ENCODE measurements around the gene NRDE2.
A peak's percentile ranks its signal among the peaks of the same experiment; 100 is the strongest.
"Not testable (repeated sequence)": the region's sequence is repeated elsewhere in the genome, so short reads cannot be mapped to it uniquely, and the experiment has no call there.

The NRDE2 gene

GRCh38 chr14:90272523-90272922 lies 59.2 kb downstream of the NRDE2 start:
- Histone ChIP-seq H3K27me3 (ENCODE audit: control insufficient read depth, insufficient read depth, low read length) (no peaks in the 10 kb centered on the region), H3K4me1 (ENCODE audit: control insufficient read depth, insufficient read depth, low read length) (no peaks in the 10 kb centered on the region), H3K36me3 (ENCODE audit: control insufficient read depth, insufficient read depth, low read length) (peaks cover 24% of the 10 kb centered on the region), H3K9ac (ENCODE audit: low read length) (no peak overlapping the region), H3K4me3 (ENCODE audit: low read length) (no peak overlapping the region), H3K27ac (ENCODE audit: low read depth, low read length) (no peak overlapping the region)

- no peak overlapping the region for H3K4me3 ChIP-seq (ENCODE audit: low read length)
- H3K27ac ChIP-seq (ENCODE audit: low read depth, low read length) = no peak overlapping the region
- peaks cover 45% of the 10 kb centered on the region for H3K36me3 ChIP-seq (ENCODE audit: control insufficient read depth, insufficient read depth, low read length)
These were observed 63.3 kb downstream of the NRDE2 start for GRCh38 chr14:90268420-90268819.

GRCh38 chr14:90266441-90267154 lies 65.1 kb downstream of the NRDE2 start:
- no peaks in the 10 kb centered on the region for H3K27me3 ChIP-seq (ENCODE audit: control insufficient read depth, insufficient read depth, low read length)
- H3K4me3 ChIP-seq (ENCODE audit: low read length) = no peak overlapping the region
- no peak overlapping the region for H3K9ac ChIP-seq (ENCODE audit: low read length)
- H3K27ac ChIP-seq (ENCODE audit: low read depth, low read length) = no peak overlapping the region
- peaks cover 40% of the 10 kb centered on the region for H3K36me3 ChIP-seq (ENCODE audit: control insufficient read depth, insufficient read depth, low read length)
- no peaks in the 10 kb centered on the region for H3K4me1 ChIP-seq (ENCODE audit: control insufficient read depth, insufficient read depth, low read length)

More at GRCh38 chr14:90268420-90268819, 63.3 kb downstream of the NRDE2 start:
- Histone ChIP-seq H3K27me3 (ENCODE audit: control insufficient read depth, insufficient read depth, low read length) (no peaks in the 10 kb centered on the region), H3K9ac (ENCODE audit: low read length) (no peak overlapping the region), H3K4me1 (ENCODE audit: control insufficient read depth, insufficient read depth, low read length) (no peaks in the 10 kb centered on the region)

GRCh38 chr14:90263748-90264449 lies 67.8 kb downstream of the NRDE2 start:
- H3K36me3 ChIP-seq (ENCODE audit: control insufficient read depth, insufficient read depth, low read length) = peaks cover 44% of the 10 kb centered on the region
- H3K4me1 ChIP-seq (ENCODE audit: control insufficient read depth, insufficient read depth, low read length) = no peaks in the 10 kb centered on the region
- no peak overlapping the region for H3K27ac ChIP-seq (ENCODE audit: low read depth, low read length)
- H3K27me3 ChIP-seq (ENCODE audit: control insufficient read depth, insufficient read depth, low read length) = no peaks in the 10 kb centered on the region
- no peak overlapping the region for H3K4me3 ChIP-seq (ENCODE audit: low read length)
- H3K9ac ChIP-seq (ENCODE audit: low read length) = no peak overlapping the region

- no peaks in the 10 kb centered on the region for H3K27me3 ChIP-seq (ENCODE audit: control insufficient read depth, insufficient read depth, low read length)
- peak within 1 kb of the TSS; percentile 80 for H3K9ac ChIP-seq (ENCODE audit: low read length)
- H3K4me1 ChIP-seq (ENCODE audit: control insufficient read depth, insufficient read depth, low read length) = peaks cover 7% of the 10 kb centered on the region
- H3K36me3 ChIP-seq (ENCODE audit: control insufficient read depth, insufficient read depth, low read length) = peaks cover 13% of the 10 kb centered on the region
- H3K27ac ChIP-seq (ENCODE audit: low read depth, low read length) = peak within 1 kb of the TSS; percentile 66
- peak within 1 kb of the TSS; percentile 96 for H3K4me3 ChIP-seq (ENCODE audit: low read length)
These were observed 75.2 kb downstream of the NRDE2 start, which contains the start of gene PSMC1 for GRCh38 chr14:90256354-90257131. TSS of gene PSMC1 (plus strand) at chr14:90256553. CDS start at chr14:90256598, 45 bp downstream.

- Histone ChIP-seq H3K4me3 (ENCODE audit: low read length) (peak overlapping the region; percentile 96), H3K36me3 (ENCODE audit: control insufficient read depth, insufficient read depth, low read length) (peaks cover 8% of the 10 kb centered on the region), H3K27ac (ENCODE audit: low read depth, low read length) (peak overlapping the region; percentile 0), H3K27me3 (ENCODE audit: control insufficient read depth, insufficient read depth, low read length) (no peaks in the 10 kb centered on the region), H3K9ac (ENCODE audit: low read length) (no peak overlapping the region), H3K4me1 (ENCODE audit: control insufficient read depth, insufficient read depth, low read length) (peaks cover 7% of the 10 kb centered on the region)
These were observed 75.9 kb downstream of the NRDE2 start for GRCh38 chr14:90255871-90256270.

GRCh38 chr14:90253826-90254225 lies 77.9 kb downstream of the NRDE2 start:
- no peaks in the 10 kb centered on the region for H3K36me3 ChIP-seq (ENCODE audit: control insufficient read depth, insufficient read depth, low read length)
- peaks cover 7% of the 10 kb centered on the region for H3K4me1 ChIP-seq (ENCODE audit: control insufficient read depth, insufficient read depth, low read length)
- no peak overlapping the region for H3K27ac ChIP-seq (ENCODE audit: low read depth, low read length)
- no peak overlapping the region for H3K4me3 ChIP-seq (ENCODE audit: low read length)
- H3K27me3 ChIP-seq (ENCODE audit: control insufficient read depth, insufficient read depth, low read length) = no peaks in the 10 kb centered on the region
- H3K9ac ChIP-seq (ENCODE audit: low read length) = no peak overlapping the region

- Histone ChIP-seq H3K27ac (ENCODE audit: low read depth, low read length) (no peak overlapping the region), H3K27me3 (ENCODE audit: control insufficient read depth, insufficient read depth, low read length) (no peaks in the 10 kb centered on the region), H3K36me3 (ENCODE audit: control insufficient read depth, insufficient read depth, low read length) (no peaks in the 10 kb centered on the region), H3K9ac (ENCODE audit: low read length) (no peak overlapping the region), H3K4me3 (ENCODE audit: low read length) (no peak overlapping the region), H3K4me1 (ENCODE audit: control insufficient read depth, insufficient read depth, low read length) (no peaks in the 10 kb centered on the region)
These were observed 83.1 kb downstream of the NRDE2 start for GRCh38 chr14:90248594-90248993.

GRCh38 chr14:90247441-90247840 lies 84.3 kb downstream of the NRDE2 start:
- H3K27ac ChIP-seq (ENCODE audit: low read depth, low read length); H3K9ac ChIP-seq (ENCODE audit: low read length); H3K36me3 ChIP-seq (ENCODE audit: control insufficient read depth, insufficient read depth, low read length); H3K27me3 ChIP-seq (ENCODE audit: control insufficient read depth, insufficient read depth, low read length); H3K4me1 ChIP-seq (ENCODE audit: control insufficient read depth, insufficient read depth, low read length); H3K4me3 ChIP-seq (ENCODE audit: low read length): not testable (repeated sequence)

GRCh38 chr14:90246936-90247335 lies 84.8 kb downstream of the NRDE2 start:
- Histone ChIP-seq H3K36me3 (ENCODE audit: control insufficient read depth, insufficient read depth, low read length) (no peaks in the 10 kb centered on the region), H3K4me1 (ENCODE audit: control insufficient read depth, insufficient read depth, low read length) (no peaks in the 10 kb centered on the region), H3K4me3 (ENCODE audit: low read length) (no peak overlapping the region)

GRCh38 chr14:90242444-90242843 lies 89.3 kb downstream of the NRDE2 start:
- H3K36me3 ChIP-seq (ENCODE audit: control insufficient read depth, insufficient read depth, low read length) = no peaks in the 10 kb centered on the region
- H3K4me3 ChIP-seq (ENCODE audit: low read length) = no peak overlapping the region
- no peak overlapping the region for H3K27ac ChIP-seq (ENCODE audit: low read depth, low read length)
- H3K27me3 ChIP-seq (ENCODE audit: control insufficient read depth, insufficient read depth, low read length) = no peaks in the 10 kb centered on the region
- H3K4me1 ChIP-seq (ENCODE audit: control insufficient read depth, insufficient read depth, low read length) = no peaks in the 10 kb centered on the region
- no peak overlapping the region for H3K9ac ChIP-seq (ENCODE audit: low read length)

More at GRCh38 chr14:90246936-90247335, 84.8 kb downstream of the NRDE2 start:
- Histone ChIP-seq H3K27me3 (ENCODE audit: control insufficient read depth, insufficient read depth, low read length) (no peaks in the 10 kb centered on the region), H3K27ac (ENCODE audit: low read depth, low read length) (no peak overlapping the region), H3K9ac (ENCODE audit: low read length) (no peak overlapping the region)

GRCh38 chr14:90239139-90239538 lies 92.6 kb downstream of the NRDE2 start:
- no peaks in the 10 kb centered on the region for H3K27me3 ChIP-seq (ENCODE audit: control insufficient read depth, insufficient read depth, low read length)
- H3K4me1 ChIP-seq (ENCODE audit: control insufficient read depth, insufficient read depth, low read length) = no peaks in the 10 kb centered on the region
- H3K27ac ChIP-seq (ENCODE audit: low read depth, low read length) = no peak overlapping the region
- H3K36me3 ChIP-seq (ENCODE audit: control insufficient read depth, insufficient read depth, low read length) = no peaks in the 10 kb centered on the region
- no peak overlapping the region for H3K4me3 ChIP-seq (ENCODE audit: low read length)
- no peak overlapping the region for H3K9ac ChIP-seq (ENCODE audit: low read length)

Measured in rectal smooth muscle tissue (tissue), 1 donor.